HFF-Myc (cell line): ENCODE results near the gene RAP2B.

ENCODE experiments used
- DNase-seq: peaks from one replicate; pipeline ENCODE4 v3.0.0-alpha.2; 2011; ENCODE audit warnings: low read depth; ENCODE audit errors: extremely low read depth
- H3K4me3 ChIP-seq: replicated peaks from 2 replicates; pipeline ENCODE4 v1.5.1; 2011; ENCODE audit warnings: low read depth, mild to moderate bottlenecking, control low read depth, low read length
- TF ChIP-seq, protein P1 (sequence below): IDR thresholded peaks from 2 replicates; pipeline ENCODE4 v1.5.1; 2012; ENCODE audit warnings: mild to moderate bottlenecking, low read depth, low read length, control low read depth; ENCODE audit errors: missing control alignments

RAP2B gene

GRCh38 chr3:153195349-153195879 lies 33.4 kb downstream of the RAP2B start:
- TF ChIP-seq, protein P1, sequence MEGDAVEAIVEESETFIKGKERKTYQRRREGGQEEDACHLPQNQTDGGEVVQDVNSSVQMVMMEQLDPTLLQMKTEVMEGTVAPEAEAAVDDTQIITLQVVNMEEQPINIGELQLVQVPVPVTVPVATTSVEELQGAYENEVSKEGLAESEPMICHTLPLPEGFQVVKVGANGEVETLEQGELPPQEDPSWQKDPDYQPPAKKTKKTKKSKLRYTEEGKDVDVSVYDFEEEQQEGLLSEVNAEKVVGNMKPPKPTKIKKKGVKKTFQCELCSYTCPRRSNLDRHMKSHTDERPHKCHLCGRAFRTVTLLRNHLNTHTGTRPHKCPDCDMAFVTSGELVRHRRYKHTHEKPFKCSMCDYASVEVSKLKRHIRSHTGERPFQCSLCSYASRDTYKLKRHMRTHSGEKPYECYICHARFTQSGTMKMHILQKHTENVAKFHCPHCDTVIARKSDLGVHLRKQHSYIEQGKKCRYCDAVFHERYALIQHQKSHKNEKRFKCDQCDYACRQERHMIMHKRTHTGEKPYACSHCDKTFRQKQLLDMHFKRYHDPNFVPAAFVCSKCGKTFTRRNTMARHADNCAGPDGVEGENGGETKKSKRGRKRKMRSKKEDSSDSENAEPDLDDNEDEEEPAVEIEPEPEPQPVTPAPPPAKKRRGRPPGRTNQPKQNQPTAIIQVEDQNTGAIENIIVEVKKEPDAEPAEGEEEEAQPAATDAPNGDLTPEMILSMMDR, result no peak
- H3K4me3 ChIP-seq, result no peak overlapping the region

DNA sequence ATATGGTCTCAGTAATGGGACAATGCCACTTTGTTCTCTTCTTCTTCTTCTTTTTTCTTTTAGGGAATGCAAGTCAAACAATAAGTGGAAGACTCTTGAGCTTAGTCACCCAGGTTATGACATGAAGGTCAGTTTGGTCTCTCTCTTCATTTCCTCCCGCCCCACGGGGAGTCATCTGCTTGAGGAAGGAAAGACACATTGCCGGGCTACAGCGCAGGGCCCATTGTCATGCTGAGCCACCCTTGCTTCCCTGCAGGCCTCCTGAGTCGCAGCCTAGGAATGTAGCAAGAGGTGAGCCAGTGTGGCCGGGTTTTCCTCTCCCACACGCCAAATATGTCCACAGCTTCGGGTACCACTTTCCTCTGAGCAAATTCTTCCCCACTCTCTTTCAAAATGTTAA lies 47.6 kb downstream of the RAP2B start:
- H3K4me3 ChIP-seq, result no peak overlapping the region
- TF ChIP-seq, protein P1, result no peak
- peak; percentile 30 for DNase-seq

More at GRCh38 chr3:153195349-153195879, 33.4 kb downstream of the RAP2B start:
- DNase-seq, result no peak

GRCh38 chr3:153210146-153210545 lies 48.1 kb downstream of the RAP2B start:
- TF ChIP-seq, protein P1, result no peak
- no peak for DNase-seq
- no peak overlapping the region for H3K4me3 ChIP-seq

DNA sequence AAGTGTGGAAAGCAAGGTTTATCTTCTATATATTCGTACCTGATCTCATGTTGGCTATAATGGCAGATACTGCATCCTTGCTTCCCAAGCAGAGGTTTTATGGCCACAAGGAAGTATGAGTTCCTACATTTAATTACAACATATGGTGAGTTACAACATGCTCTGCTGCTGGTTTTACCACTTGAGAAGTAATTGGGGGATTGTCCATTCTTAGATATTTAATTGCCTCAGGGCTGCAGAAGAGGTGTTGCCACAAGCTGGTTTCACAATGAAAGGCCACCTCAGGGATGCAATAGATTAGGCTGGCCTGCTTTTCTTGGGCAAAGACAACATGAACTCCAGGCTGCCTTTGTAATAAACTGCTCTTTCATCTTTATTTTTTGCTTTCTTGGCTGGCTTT lies 48.6 kb downstream of the RAP2B start:
- no peak for DNase-seq
- H3K4me3 ChIP-seq, result no peak overlapping the region
- TF ChIP-seq, protein P1, result no peak

- no peak overlapping the region for H3K4me3 ChIP-seq
- no peak for DNase-seq
- TF ChIP-seq, protein P1, result no peak
These were observed 53.5 kb downstream of the RAP2B start for GRCh38 chr3:153215497-153215896.

- no peak overlapping the region for H3K4me3 ChIP-seq
- DNase-seq, result no peak
- TF ChIP-seq, protein P1, result no peak
These were observed 53.9 kb downstream of the RAP2B start for GRCh38 chr3:153215966-153216365.

GRCh38 chr3:153216928-153217327 lies 54.9 kb downstream of the RAP2B start:
- DNase-seq, result no peak

More at GRCh38 chr3:153216928-153217327, 54.9 kb downstream of the RAP2B start:
- H3K4me3 ChIP-seq, result no peak overlapping the region
- TF ChIP-seq, protein P1, result no peak
